Panc1 (cell line): ENCODE results near the gene ASCL2. TPM values are rescaled to one million over a fixed set of nuclear protein-coding genes. Genes with fewer than 3 reads are reported as not detected.

Experiments used
- ATAC-seq: fragments of 200-7000 bp; cut with Tn5 transposase; 2 replicates; pipeline ENCODE4 v1.9.1; 2020; ENCODE audit warnings: mild to moderate bottlenecking, moderate library complexity
- BruUV-seq: library from RNA; stranded (reverse); fragments of 400-500 nt; replicated peaks from 2 replicates; lab custom pipeline; 2021; lab: Mats Ljungman, UMichigan
- CTCF ChIA-PET: fragments of 300-600 bp; sonication (Branson Sonifier 250); formaldehyde crosslinking; loops from one replicate; lab custom pipeline; 2022; ENCODE audit warnings: antibody characterized with exemption; lab: Charles Lee
- POLR2A ChIA-PET: fragments of 300-600 bp; sonication (Branson Sonifier 250); formaldehyde crosslinking; loops from one replicate; lab custom pipeline; 2022; ENCODE audit warnings: antibody characterized with exemption; lab: Charles Lee
- DNase-seq: peaks from one replicate; pipeline ENCODE4 v3.0.0-alpha.2; 2010; ENCODE audit warnings: low read depth, low spot score
- H3K27ac ChIP-seq: 2 replicates; pipeline ENCODE4 v1.5.1; 2011; ENCODE audit warnings: mild to moderate bottlenecking, low read length, inconsistent platforms
- H3K27me3 ChIP-seq: fragments of 200-500 bp; sonication (Bioruptor generic); 2 replicates; pipeline ENCODE4 v1.6.0; 2014; ENCODE audit warnings: low read length, inconsistent platforms; ENCODE audit not compliant: control insufficient read depth, insufficient read depth
- H3K36me3 ChIP-seq: fragments of 200-500 bp; sonication (Bioruptor generic); 2 replicates; pipeline ENCODE4 v1.5.1; 2014; ENCODE audit warnings: inconsistent platforms, mild to moderate bottlenecking, low read length, moderate library complexity; ENCODE audit not compliant: control insufficient read depth, insufficient read depth
- H3K4me1 ChIP-seq: 2 replicates; pipeline ENCODE4 v1.5.1; 2011; ENCODE audit warnings: inconsistent platforms, mild to moderate bottlenecking, low read length, moderate library complexity; ENCODE audit not compliant: control insufficient read depth, insufficient read depth
- H3K4me3 ChIP-seq, 2 experiments: 2 replicates each; pipeline ENCODE4 v1.5.1; 2011 to 2012; ENCODE audit warnings: low read depth in 2 of 2, low read length in 2 of 2, mild to moderate bottlenecking in 2 of 2, inconsistent platforms in 1 of 2, moderate library complexity in 1 of 2
- H3K9me3 ChIP-seq: fragments of 200-500 bp; sonication (Bioruptor generic); 2 replicates; pipeline ENCODE4 v1.5.1; 2014; ENCODE audit warnings: low read depth, mild to moderate bottlenecking, inconsistent platforms, low read length, moderate library complexity; ENCODE audit not compliant: control insufficient read depth, insufficient read depth
- CTCF ChIP-seq: fragments of 450-650 bp; IDR thresholded peaks from 2 replicates; pipeline ENCODE4 v1.5.1; 2017; ENCODE audit warnings: mild to moderate bottlenecking
- POLR2AphosphoS5 ChIP-seq: IDR thresholded peaks from 2 replicates; pipeline ENCODE4 v1.6.1; 2012; ENCODE audit warnings: mild to moderate bottlenecking, low read depth, low read length, moderate library complexity
- SIN3A ChIP-seq: IDR thresholded peaks from 2 replicates; pipeline ENCODE4 v1.6.1; 2012; ENCODE audit warnings: low read depth, mild to moderate bottlenecking, low read length, moderate library complexity, borderline replicate concordance; ENCODE audit not compliant: insufficient read depth
- TCF7L2 ChIP-seq: IDR thresholded peaks from 2 replicates; pipeline ENCODE4 v1.6.1; 2011; ENCODE audit warnings: mild to moderate bottlenecking, low read depth, low read length, inconsistent platforms
- in situ Hi-C: cut with HindIII; loops from 2 replicates; pipeline ENCODE4 v1.10.0; 2016; ENCODE audit warnings: low sequenced_read_pairs, low pct_unique_long_range_greater_than_20kb
- intact Hi-C: fragments of 100-400 bp; cut with micrococcal nuclease; formaldehyde crosslinking; loops from one replicate; pipeline ENCODE4 v1.10.0; 2022; ENCODE audit not compliant: unreplicated experiment
- total RNA-seq: library from RNA; stranded (reverse); gene quantifications from one replicate; pipeline ENCODE4 v1.2.1, GENCODE V29; 2021; ENCODE audit not compliant: unreplicated experiment
- TF ChIP-seq, protein P1 (sequence below), 2 experiments: IDR thresholded peaks; 2 replicates each; pipeline ENCODE4 v1.6.1; 2011 to 2012; ENCODE audit warnings: low read depth in 2 of 2, control low read depth in 1 of 2, low read length in 1 of 2, mild to moderate bottlenecking in 1 of 2, moderate library complexity in 1 of 2; ENCODE audit not compliant: insufficient read depth in 1 of 2

The ASCL2 gene
- total RNA-seq, 1 experiment from 2014 or later, result not detected

DNA sequence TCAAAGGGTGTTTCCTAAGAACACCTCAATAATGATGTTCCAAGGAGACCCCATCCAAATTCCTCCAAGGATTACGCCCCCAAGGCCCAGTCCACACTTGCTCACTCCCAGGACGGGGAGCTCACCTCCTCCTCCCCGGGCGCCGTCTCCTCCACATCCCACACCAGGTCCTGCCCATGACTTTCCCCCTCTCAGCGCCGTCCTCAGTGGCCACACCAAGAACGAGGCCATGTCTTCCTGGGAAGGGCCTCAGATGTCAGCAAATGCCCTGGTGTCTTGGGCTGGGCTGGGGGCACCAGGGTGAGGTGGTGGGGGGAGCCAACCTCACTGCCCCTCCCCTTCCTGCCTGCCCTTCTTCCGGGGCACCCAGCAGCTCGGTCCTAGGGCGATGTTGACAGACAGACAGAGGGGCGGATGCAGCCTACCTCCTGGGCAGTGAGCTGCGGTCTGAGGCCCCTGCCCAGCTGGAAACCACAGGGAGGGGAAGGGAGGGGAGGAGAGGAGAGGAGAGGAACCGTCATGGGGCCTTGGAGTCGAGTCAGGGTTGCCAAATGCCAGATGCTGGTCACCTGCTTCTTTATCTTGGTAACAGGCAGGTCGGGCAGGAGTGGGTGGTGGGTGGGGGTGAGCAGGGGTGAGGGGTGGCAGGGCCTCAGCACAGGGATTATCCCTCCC is 31.4 kb upstream of the ASCL2 start, which contains the start of the genes C11orf21 and TSPAN32:
Gene C11orf21 (minus strand): TSS at position 288 of the 675 bp plus-strand sequence. CDS start 110 bp downstream, at position 178.
Gene TSPAN32 (plus strand): TSS at position 383 of the 675 bp plus-strand sequence. CDS start 137 bp downstream, at position 520.
- Histone ChIP-seq H3K27me3 (no peaks in the 10 kb centered on the region), H3K36me3 (no peaks in the 10 kb centered on the region), H3K27ac (no peak within 1 kb of the TSS), H3K9me3 (no peaks in the 10 kb centered on the region), H3K4me1 (no peaks in the 10 kb centered on the region), H3K4me3 (no peak within 1 kb of the TSS)
- intact Hi-C loops, result no loop called here
- BruUV-seq, result no TSS peak
- ChIA-PET POLR2A (interaction anchor here (0.5 kb wide), 1 partner anchor 52 kb away, joined by 3 read pairs; no protein-coding TSS in a partner anchor), CTCF (interaction anchor here (0.6 to 3.8 kb wide), 4 partner anchors 16 to 306 kb away, joined by 3 to 21 read pairs (median 4); no protein-coding TSS in a partner anchor)
- TF ChIP-seq POLR2AphosphoS5, result no peak
- no peak for TF ChIP-seq CTCF
- TF ChIP-seq, protein P1, sequence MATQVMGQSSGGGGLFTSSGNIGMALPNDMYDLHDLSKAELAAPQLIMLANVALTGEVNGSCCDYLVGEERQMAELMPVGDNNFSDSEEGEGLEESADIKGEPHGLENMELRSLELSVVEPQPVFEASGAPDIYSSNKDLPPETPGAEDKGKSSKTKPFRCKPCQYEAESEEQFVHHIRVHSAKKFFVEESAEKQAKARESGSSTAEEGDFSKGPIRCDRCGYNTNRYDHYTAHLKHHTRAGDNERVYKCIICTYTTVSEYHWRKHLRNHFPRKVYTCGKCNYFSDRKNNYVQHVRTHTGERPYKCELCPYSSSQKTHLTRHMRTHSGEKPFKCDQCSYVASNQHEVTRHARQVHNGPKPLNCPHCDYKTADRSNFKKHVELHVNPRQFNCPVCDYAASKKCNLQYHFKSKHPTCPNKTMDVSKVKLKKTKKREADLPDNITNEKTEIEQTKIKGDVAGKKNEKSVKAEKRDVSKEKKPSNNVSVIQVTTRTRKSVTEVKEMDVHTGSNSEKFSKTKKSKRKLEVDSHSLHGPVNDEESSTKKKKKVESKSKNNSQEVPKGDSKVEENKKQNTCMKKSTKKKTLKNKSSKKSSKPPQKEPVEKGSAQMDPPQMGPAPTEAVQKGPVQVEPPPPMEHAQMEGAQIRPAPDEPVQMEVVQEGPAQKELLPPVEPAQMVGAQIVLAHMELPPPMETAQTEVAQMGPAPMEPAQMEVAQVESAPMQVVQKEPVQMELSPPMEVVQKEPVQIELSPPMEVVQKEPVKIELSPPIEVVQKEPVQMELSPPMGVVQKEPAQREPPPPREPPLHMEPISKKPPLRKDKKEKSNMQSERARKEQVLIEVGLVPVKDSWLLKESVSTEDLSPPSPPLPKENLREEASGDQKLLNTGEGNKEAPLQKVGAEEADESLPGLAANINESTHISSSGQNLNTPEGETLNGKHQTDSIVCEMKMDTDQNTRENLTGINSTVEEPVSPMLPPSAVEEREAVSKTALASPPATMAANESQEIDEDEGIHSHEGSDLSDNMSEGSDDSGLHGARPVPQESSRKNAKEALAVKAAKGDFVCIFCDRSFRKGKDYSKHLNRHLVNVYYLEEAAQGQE (IDR thresholded peaks at IDR 0.05; ENCODE audit: insufficient read depth in 1 of 2, low read depth in 2 of 2, low read length in 1 of 2), result no peak
- no peak for TF ChIP-seq TCF7L2
- TF ChIP-seq SIN3A, result no peak
- ATAC-seq (no peak), DNase-seq (no peak)
- in situ Hi-C loops, result no loop called here

DNA sequence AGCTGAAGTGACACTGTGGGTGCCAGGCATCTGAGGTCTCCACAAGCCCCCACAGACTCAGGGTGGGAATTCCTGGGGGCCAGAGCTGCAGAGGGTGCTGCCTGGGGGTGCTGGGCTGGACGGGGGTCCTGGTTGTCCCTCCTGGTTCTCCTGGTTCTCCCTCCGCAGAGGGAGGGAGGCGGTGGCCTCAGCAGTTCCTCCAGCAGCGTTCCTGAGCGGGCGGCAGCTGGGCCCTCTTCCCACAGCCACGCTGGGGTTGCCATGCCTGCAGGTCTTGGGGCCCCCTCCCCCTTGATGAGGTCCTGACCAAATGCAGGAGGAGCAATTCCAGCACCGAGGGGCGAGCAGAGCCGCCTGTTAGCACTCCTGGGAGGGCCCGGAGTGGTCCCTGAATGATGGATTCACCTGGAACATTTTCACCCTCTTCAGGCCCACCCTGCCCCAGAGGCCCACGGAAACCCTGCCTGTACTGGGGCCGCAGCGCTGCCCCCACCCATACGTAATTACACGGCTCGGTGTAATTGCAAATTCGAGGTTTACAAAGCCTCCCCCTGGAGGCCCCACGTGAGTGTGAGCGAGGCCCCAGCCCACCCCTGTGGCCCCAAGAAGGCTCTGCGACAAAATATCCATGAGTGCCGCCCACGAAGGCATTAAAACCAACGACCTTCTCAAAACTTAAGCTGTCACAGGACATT is 30.7 kb upstream of the ASCL2 start:
- Histone ChIP-seq H3K4me1 (no peaks in the 10 kb centered on the region), H3K4me3 (no peak overlapping the region), H3K27ac (no peak overlapping the region), H3K36me3 (no peaks in the 10 kb centered on the region), H3K27me3 (no peaks in the 10 kb centered on the region), H3K9me3 (no peaks in the 10 kb centered on the region)
- POLR2A ChIA-PET, result no interaction called here
- in situ Hi-C loops, result no loop called here
- BruUV-seq, result no TSS peak
- ATAC-seq (no peak), DNase-seq (no peak)
- intact Hi-C loops, result no loop called here
- CTCF ChIA-PET, result interaction anchor here (0.6 to 3.8 kb wide), 4 partner anchors 17 to 306 kb away, joined by 3 to 21 read pairs (median 4); no protein-coding TSS in a partner anchor
- TF ChIP-seq CTCF (no peak), TCF7L2 (no peak), SIN3A (no peak), POLR2AphosphoS5 (no peak)
- TF ChIP-seq, protein P1 (IDR thresholded peaks at IDR 0.05; ENCODE audit: insufficient read depth in 1 of 2, low read depth in 2 of 2, low read length in 1 of 2), result no peak
